ENCODE measurements around the gene CRISP2.
"Not testable (repeated sequence)": the region's sequence is repeated elsewhere in the genome, so short reads cannot be mapped to it uniquely, and the experiment has no call there.

The CRISP2 gene

GRCh38 chr6:49713346-49713745, at the start of gene CRISP2:
Gene CRISP2, minus strand, starts transcription at chr6:49713543. Its CDS starts 4,347 bp downstream, at chr6:49709196.
- DNase-seq (ENCODE audit: low spot score), result no peak

- no peak for DNase-seq (ENCODE audit: low spot score)
Observed at GRCh38 chr6:49744259-49744658, 30.9 kb upstream of the CRISP2 start, which contains the start of gene CRISP3. Gene CRISP3, minus strand, starts transcription at chr6:49744388. Its CDS starts 21 bp downstream, at chr6:49744367.

GRCh38 chr6:49743429-49743828, 30.1 kb upstream of the CRISP2 start:
- DNase-seq (ENCODE audit: low spot score), result no peak

- DNase-seq (ENCODE audit: low spot score), result no peak
Observed at GRCh38 chr6:49739423-49739822, 26.1 kb upstream of the CRISP2 start.

DNA sequence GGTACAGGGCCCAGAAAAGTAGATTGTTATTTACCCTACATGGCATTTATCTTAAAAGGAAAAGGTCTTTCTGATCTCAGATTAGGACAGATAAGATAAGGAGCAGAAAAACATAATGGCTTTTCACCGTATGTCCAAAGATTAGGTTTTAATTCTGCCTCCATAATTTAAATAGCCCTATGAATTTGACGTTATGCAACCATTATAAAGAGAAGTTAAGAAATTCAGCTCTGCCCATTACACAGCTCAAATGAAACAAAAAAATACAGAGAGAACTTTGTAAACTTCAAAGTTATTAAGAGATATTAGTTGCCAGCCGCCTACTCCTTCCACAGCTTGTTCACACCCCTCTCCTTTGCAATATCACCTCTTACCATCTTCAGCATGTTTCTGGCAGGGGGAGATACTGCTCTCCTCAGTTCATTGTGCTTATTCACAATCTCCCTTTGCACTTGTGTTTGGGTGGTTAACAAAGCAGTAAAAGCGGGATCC, 22.7 kb upstream of the CRISP2 start:
- no peak for DNase-seq (ENCODE audit: low spot score)

DNA sequence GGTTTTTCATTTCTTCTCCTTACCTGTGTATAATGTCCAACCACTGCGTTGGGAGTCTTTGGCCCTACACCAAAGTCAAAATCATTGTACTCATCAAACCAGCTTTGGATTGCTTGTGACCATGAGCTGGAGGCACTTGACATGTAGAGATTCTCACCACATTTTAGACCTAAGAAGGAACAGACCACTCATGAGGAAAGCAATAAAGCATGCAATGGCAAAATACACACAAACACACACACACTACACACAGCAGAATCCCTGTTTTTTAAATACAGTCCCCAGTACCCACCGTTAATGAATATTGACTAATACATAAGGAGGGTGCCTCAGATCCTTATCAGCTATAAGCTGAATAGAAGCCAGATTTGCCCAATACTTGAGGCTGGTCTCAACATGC, 20.3 kb upstream of the CRISP2 start:
- no peak for DNase-seq (ENCODE audit: low spot score)

- DNase-seq (ENCODE audit: low spot score), result no peak
Observed at GRCh38 chr6:49732781-49733180, 19.4 kb upstream of the CRISP2 start.

GRCh38 chr6:49730251-49730650, 16.9 kb upstream of the CRISP2 start:
- no peak for DNase-seq (ENCODE audit: low spot score)

DNA sequence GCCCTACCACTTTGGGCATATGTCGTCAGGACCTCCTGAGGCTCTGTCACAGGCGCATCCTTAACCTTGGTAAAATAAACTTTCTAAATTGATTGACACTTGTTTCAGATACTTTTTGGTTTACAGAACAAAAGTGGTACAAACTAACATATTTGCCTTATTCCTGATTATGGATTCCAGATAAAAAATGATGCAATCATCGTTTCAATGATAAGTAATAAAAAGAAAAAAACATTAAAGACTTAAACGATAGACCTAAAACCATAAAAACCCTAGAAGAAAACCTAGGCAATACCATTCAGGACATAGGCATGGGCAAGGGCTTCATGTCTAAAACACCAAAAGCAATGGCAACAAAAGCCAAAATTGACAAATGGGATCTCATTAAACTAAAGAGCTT, 10.6 kb upstream of the CRISP2 start:
- DNase-seq (ENCODE audit: low spot score), result not testable (repeated sequence)

- DNase-seq (ENCODE audit: low spot score), result no peak
Observed at GRCh38 chr6:49721297-49721696, 8.0 kb upstream of the CRISP2 start.

GRCh38 chr6:49720372-49720771, 7.0 kb upstream of the CRISP2 start:
- DNase-seq (ENCODE audit: low spot score), result no peak

GRCh38 chr6:49698478-49698877, 14.9 kb downstream of the CRISP2 start:
- DNase-seq (ENCODE audit: low spot score), result no peak

DNA sequence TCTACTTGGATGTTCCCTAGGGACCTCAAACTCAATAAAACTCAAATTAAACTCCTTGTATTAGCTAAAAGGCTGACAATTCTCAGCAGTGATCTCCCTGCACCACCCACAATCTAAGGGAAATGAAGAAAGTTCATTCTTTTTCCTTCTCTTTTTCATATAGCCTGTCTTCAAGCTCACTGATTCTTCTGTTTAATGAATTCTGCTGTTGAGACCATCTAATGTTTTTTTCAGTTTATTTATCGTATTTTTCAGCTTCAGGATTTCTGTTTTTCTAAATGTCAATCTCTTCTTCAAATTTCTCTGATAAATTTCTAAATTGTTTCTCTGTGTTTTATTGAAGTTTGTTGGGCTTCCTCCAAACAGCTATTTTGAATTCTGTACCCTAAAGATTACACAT, 19.8 kb downstream of the CRISP2 start:
- no peak for DNase-seq (ENCODE audit: low spot score)

- no peak for DNase-seq (ENCODE audit: low spot score)
Observed at GRCh38 chr6:49692534-49692933, 20.8 kb downstream of the CRISP2 start.

- no peak for DNase-seq (ENCODE audit: low spot score)
Observed at GRCh38 chr6:49676671-49677281, 36.6 kb downstream of the CRISP2 start.

DNA sequence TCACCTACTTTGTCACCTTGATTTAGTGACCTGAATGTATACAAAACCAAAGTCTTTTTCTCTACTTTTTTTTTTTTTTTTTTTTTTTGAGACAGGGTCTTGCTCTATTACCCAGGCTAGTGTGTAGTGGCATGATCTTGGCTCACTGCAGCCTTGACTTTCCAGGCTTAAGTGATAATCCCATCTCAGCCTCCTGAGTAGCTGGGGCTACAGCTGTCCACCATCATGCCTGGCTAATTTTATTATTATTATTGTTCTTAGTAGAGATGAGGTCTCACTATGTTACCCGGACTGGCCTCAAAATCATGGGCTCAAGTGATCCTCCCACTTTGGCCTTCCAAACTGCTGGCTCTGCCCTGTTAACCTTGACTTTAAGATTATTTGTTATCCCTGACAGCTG, 37.5 kb downstream of the CRISP2 start:
- DNase-seq (ENCODE audit: low spot score), result no peak

DNA sequence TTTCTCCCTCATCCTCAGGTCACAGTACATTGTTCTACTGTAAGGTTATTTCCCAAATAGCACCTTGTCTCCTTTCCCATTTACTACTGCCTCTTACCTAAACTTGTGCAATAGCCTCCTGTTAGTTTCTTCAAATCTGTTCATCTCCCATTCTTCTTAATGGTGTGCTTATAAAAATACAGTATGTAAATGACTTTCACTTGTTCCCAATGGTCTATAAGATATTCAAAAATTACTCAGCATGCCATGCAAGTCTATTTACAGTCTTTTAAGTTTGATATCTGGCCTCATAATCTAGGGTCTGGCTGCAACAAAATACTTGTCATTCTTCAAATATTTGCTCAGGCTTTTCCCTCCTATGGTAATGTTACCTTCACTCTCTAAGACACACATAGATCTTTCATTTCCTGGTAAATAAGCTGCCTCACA, 45.2 kb downstream of the CRISP2 start:
- DNase-seq (ENCODE audit: low spot score), result no peak

- DNase-seq (ENCODE audit: low spot score), result no peak
Observed at GRCh38 chr6:49666930-49667757, 46.2 kb downstream of the CRISP2 start.

DNA sequence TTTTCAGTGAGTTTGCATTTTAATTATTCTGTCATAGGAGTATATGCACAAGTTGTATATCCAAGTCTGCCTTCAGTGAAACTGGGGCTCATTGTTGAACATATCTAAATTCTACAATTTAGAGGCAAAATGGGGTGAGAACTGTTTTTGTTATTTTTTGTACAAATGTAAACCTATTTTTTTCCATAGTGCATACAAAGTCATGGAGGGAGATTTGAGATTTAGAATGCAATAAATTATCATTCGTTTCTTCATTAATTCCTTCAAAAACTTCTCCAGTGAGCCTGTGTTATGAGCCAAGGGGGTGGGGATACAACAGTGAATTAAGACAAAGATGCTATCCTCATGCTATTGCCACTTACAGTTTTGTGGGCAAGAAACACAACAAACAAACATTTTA, 46.9 kb downstream of the CRISP2 start:
- DNase-seq (ENCODE audit: low spot score), result no peak

DNA sequence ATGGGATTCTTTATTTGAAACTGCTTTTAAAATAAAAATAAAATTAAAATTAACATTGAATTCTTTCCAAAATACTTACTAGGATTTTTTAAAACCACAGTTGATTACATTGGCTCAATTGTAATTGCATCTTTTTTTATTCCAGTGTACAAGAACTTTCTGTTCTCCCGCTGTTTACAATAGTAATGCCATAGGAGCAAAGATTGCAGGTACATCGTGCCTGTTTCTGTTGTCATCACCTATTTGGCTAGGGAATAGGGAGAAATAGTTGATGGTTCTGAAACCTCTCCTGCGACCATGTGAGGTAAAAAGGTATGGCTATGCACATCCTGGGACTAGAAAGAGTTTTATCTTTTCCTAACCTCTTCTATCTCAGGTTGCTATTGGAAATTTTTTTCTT, 48.5 kb downstream of the CRISP2 start:
- no peak for DNase-seq (ENCODE audit: low spot score)

DNA sequence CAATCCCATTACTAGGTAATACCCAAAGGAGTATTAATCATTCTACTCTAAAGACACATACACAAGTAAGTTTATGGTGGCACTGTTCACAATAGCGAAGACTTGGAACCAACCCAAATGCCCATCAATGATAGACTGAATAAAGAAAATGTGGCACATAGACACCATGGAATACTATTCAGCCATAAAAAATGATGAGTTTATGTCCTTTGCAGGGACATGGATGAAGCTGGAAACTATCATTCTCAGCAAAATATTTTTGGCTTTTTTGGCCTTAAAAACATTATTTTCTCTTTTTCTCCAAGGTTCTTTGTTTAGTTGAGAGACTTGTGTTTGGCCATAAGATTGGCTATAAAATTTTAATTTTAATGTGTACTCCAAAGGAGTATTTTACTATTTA, 49.3 kb downstream of the CRISP2 start:
- DNase-seq (ENCODE audit: low spot score), result not testable (repeated sequence)

- DNase-seq (ENCODE audit: low spot score), result no peak
Observed at GRCh38 chr6:49662892-49663261, 50.5 kb downstream of the CRISP2 start.

- DNase-seq (ENCODE audit: low spot score), result no peak
Observed at GRCh38 chr6:49662231-49662891, 51.0 kb downstream of the CRISP2 start.

All from germinal center (tissue), 1 donor.